GM08714 (cell line): ENCODE measurements around the gene SPAG16.
"Not testable (repeated sequence)": the region's sequence is repeated elsewhere in the genome, so short reads cannot be mapped to it uniquely, and the experiment has no call there.

ENCODE experiments used
- H3K4me3 ChIP-seq: fragments of 200-500 bp; sonication (Bioruptor generic); 2 replicates; pipeline ENCODE4 v1.5.1; 2014; ENCODE audit warnings: mild to moderate bottlenecking, low read length, inconsistent platforms
- ZNF274 ChIP-seq: IDR thresholded peaks from 2 replicates; pipeline ENCODE4 v1.6.1; 2012; ENCODE audit warnings: mild to moderate bottlenecking, low read depth, low read length

Gene SPAG16

GRCh38 chr2:213251618-213252017 lies 32.6 kb upstream of the SPAG16 start:
- no peak overlapping the region for H3K4me3 ChIP-seq
- TF ChIP-seq ZNF274: no peak

- TF ChIP-seq ZNF274: no peak
- H3K4me3 ChIP-seq: no peak overlapping the region
These were observed 32.1 kb upstream of the SPAG16 start for GRCh38 chr2:213252206-213252605.

- no peak overlapping the region for H3K4me3 ChIP-seq
- no peak for TF ChIP-seq ZNF274
These were observed 31.1 kb upstream of the SPAG16 start for GRCh38 chr2:213253162-213253561.

GRCh38 chr2:213259266-213259665 lies 25.0 kb upstream of the SPAG16 start:
- TF ChIP-seq ZNF274: no peak

DNA sequence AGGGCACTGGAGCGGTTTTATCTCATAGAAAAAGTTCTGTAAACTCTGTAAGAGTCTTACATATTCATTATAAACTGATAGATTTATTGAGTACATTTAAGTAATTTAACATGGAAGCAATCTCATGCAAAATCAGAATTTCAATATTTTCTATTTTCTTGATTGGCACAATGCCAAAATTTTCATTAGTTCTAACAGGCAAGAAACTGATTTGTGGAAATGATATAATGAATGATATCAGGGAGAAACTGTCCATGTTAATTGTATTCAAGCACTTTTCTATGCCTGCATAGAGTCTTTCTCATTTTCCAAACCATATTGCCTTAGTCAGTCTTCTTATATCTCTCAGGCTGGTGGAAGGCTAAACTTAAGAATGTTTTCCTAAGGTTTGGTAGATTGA lies 23.0 kb upstream of the SPAG16 start:
- no peak overlapping the region for H3K4me3 ChIP-seq
- TF ChIP-seq ZNF274: no peak

More at GRCh38 chr2:213259266-213259665, 25.0 kb upstream of the SPAG16 start:
- no peak overlapping the region for H3K4me3 ChIP-seq

GRCh38 chr2:213261715-213262114 lies 22.5 kb upstream of the SPAG16 start:
- H3K4me3 ChIP-seq: no peak overlapping the region
- no peak for TF ChIP-seq ZNF274

GRCh38 chr2:213265679-213266078 lies 18.6 kb upstream of the SPAG16 start:
- H3K4me3 ChIP-seq: no peak overlapping the region
- TF ChIP-seq ZNF274: no peak

- H3K4me3 ChIP-seq: no peak overlapping the region
- no peak for TF ChIP-seq ZNF274
These were observed 17.8 kb upstream of the SPAG16 start for GRCh38 chr2:213266421-213266820.

DNA sequence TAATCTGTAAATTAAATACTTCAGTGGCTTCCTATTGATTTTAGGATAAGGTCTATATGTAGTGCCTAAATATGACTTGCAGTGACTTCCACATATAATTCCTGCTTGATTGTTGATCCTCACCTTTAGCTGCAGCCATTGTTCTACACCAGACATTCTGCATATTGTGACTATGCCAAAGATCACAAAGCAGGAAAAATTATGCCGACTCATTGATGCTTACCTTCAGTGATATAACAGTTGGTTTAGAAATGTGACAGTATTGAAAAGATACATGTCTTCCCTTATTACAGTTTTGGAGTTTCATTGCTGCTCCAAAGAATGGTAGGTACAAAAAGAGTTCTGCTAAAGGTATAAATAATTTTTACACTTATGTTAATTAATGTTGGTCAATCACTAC lies 12.3 kb upstream of the SPAG16 start:
- no peak overlapping the region for H3K4me3 ChIP-seq
- TF ChIP-seq ZNF274: no peak

- no peak for TF ChIP-seq ZNF274
- H3K4me3 ChIP-seq: no peak overlapping the region
These were observed 10.1 kb upstream of the SPAG16 start for GRCh38 chr2:213274143-213274542.

- no peak for TF ChIP-seq ZNF274
These were observed 9.0 kb upstream of the SPAG16 start for GRCh38 chr2:213275265-213275664.

GRCh38 chr2:213277134-213277533 lies 7.1 kb upstream of the SPAG16 start:
- not testable (repeated sequence) for H3K4me3 ChIP-seq

More at GRCh38 chr2:213275265-213275664, 9.0 kb upstream of the SPAG16 start:
- no peak overlapping the region for H3K4me3 ChIP-seq

DNA sequence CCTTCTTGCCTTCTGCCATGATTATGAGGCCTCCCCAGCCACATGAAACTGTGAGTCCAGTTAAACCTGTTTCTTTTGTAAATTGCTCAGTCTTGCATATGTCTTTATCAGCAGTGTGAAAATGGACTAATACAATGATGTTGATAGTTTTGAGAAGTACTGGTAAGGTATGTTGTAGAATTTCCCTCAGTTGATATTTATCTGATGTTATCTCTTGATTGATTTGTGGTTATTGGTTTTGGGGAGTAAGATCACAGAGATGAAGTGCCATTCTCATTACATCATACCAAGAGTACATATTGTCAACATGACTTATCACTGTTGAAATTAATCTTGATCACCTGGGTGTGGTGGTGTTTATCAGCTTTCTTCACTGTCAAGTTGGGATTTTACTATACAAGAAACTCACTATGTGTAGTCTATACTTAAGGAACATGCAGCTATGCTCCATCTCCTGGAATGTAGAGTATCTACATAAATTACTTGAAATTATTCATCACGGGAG lies 5.1 kb upstream of the SPAG16 start:
- H3K4me3 ChIP-seq: no peak overlapping the region
- TF ChIP-seq ZNF274: no peak

DNA sequence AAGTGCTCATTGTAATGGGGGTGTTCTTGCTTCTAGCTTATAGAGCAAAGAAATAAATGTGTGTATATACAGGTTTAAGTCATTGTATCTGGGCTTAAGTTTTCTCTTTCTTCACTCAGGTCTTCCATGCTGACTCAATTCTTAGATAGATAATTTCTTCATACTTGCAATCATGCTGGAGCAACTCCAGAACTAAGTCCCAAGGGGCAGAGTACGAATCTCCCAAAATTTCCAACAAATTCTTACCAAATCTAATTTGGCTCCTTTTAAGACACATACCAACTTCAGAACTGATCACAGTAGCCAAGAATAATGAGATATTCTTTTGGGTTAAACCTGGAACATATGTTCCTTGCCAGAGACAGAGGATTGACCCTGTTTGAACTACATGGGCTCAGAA lies 4.3 kb upstream of the SPAG16 start:
- no peak overlapping the region for H3K4me3 ChIP-seq
- no peak for TF ChIP-seq ZNF274

DNA sequence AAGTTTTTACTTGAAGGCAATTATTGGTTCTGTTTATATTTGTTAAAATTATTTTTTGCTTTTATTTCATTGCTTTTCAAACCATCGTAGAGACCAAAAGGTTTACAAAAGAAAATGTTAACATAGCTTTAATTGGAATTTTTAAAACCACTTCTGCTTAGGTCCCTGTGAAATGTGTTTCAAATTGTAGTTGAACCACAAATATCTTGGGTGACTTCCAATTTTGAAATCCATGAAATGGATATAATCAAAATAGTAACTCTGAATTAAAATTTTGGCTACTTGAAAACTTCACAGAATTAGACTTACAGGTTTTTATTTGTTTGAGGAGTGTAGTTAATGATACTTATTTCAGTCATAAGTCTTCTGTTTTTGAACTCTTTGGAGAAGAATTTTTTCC lies 3.1 kb upstream of the SPAG16 start:
- no peak for TF ChIP-seq ZNF274
- H3K4me3 ChIP-seq: no peak overlapping the region

GRCh38 chr2:213285404-213285803 lies 1.1 kb downstream of the SPAG16 start:
- no peak for TF ChIP-seq ZNF274
- no peak overlapping the region; the same call in 1 of the 2 replicates for H3K4me3 ChIP-seq
